NCI-H1048 (cell line): Measurements from ENCODE around the gene TRIO.

Experiments
- DNase-seq: peaks from one replicate; lab custom pipeline; 2025; lab: John Stamatoyannopoulos, UW

Gene TRIO

DNA sequence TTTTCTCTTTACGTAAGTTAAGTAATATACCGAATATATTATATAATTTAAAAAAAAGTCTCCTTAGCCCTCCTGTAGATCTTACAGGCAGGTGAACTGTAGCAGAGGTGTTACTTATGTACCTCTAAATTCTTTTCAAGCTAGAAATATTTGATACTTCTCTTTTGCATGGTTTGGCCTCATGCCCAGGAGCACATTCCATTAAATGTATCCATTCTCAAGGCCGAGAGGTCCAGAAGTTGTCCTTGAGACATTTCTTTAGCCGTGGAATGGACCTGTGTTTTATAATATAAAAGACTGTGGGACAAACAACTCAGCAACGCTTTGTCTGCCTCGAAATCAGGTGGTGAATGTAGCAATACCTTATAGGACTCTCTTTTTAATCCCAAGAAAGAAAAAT, 184.5 kb downstream of the TRIO start:
- no peak for DNase-seq

DNA sequence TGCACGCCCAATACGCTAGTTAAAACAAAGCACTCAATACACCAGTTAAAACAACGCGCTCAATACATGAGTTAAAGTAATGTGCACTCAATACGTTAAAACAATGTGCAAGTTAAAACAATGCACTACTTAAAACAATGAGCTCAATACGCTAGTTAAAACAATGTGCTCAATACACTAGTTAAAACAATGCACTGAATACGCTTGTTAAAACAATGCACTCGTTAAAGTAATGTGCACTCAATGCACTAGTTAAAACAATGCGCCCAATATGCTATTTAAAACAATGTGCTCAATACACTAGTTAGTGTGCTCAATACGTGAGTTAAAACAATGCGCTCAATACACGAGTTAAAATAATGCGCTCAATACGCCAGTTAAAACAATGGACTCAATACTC, 185.0 kb downstream of the TRIO start:
- no peak for DNase-seq

DNA sequence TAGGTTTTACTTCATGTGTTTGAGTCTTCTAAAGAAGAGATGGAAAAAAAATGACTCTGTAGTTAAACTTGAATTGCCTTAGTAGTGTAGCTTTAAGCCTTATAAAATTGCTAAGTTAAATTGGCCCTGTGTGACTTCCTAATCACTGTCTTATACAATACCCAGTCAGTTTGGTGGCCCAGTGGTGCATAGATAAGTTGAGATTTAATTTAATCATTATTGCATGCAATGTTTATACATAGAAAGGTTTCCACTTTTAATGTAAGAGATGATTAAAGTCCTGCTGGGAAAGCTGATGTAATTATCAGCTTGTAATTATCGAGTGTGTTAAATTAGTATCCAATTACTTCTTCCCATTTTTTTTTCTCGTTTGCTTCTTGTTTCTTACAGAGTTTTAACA, 187.1 kb downstream of the TRIO start:
- no peak for DNase-seq

DNA sequence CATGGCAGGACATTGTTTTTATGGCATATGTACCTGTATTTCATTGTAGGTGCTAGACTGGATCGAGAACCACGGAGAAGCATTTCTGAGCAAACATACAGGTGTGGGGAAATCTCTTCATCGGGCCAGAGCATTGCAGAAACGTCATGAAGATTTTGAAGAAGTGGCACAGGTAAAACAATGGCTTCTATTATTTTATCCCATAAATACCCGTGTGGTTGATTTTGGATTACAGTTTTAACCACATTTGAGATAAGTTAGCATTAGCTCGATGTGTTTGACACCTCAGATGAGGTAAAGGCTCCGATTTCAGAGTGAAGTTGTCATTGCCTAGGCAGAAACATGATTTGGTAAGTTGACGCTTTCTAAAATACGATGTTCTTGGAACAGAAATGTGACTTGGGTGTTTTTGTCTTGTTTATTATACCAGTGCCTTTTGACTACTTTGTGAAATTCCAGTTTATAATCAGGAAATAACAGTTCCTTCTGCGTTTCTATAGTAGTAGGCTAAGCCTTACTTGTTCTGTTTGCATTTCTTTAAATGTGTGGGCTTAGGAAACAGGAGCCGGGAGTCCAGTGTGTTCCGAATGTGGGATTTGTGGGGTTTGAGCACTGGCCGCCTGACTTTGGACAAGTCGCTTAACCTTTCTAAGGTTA, 187.7 kb downstream of the TRIO start:
- DNase-seq = no peak

DNA sequence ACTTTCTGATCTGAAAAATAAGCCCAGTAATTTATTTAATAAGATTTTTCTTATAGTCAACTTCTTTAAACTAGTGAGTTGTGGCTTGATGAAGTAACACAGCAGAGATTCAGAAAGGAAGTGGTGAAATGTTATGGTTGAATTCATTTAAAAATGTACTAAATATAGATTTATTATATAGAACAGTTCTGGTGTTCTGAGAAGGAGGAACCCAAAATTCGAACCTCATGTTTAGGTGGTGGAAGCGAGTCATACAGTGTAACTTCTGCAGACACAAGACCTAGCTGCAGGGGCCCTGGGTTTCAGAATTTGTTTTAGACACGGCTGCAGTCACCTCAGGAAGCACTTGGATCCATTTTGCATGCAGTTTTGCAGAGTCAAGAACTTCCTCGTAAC, 188.2 kb downstream of the TRIO start:
- no peak for DNase-seq

DNA sequence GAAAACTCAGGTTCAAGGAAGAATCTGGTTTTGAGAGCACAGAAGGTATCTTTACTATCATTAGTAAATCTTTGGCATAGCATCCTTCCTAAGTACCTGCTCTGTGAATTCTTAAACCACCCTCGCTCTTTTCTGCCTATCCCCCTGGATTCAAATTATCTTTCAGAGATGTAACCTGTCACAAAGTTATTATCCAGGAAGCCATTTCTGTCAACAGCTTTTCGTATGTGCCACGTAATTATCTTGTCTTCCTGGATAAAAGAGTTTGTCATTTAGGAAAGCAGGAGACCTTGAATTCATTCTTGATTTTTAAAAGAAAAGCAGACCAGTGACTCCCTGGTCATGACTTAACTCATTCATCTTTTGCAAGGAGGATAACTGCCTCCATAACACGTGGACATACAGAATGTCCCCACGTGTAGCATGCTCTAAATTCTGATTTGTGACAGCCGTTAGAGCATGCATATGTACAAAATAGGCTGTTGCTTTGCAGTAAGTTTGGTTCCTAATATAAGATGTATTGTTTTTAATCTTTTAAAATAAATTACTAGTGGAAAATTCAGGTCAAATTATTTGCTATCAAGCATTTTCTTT, 189.0 kb downstream of the TRIO start:
- DNase-seq = no peak

DNA sequence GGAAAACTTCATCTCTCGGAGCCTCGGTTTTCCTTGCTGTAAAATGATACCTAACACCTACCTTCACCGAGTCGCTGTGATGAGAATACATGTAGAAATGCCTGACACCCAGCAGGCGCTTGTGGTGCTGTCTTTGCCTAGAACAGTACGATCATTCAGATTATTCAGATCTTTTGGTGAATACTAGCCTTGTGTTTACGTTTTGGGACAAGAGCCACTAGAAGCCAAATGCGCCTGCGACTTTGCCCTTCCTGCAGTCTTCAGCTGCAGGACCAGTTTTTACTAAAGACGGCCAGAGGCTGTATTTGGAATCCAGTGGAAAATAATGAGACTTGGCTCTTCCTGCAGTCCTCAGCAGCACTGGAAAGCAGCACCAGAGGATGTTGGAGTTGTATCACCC, 189.6 kb downstream of the TRIO start:
- no peak for DNase-seq

DNA sequence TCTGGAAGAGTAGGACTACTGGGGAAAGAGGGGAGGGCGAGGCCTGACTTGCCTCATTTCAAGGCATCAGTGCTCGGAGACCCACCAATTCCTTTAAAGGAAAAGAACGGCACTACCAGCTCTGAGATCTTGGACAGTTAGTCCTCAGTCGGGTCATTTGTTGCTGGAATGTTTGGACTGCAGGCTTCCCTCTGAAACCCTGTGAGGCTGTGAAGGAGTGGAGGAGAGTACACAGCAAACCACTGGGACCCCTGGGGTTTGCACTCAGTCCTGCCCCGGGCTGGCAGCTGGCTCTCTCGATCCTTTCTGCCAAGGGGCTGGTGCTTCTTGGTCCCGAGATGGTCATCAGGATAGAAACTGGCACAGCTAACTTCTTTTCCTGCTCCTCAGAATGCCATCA, 194.5 kb downstream of the TRIO start:
- no peak for DNase-seq

DNA sequence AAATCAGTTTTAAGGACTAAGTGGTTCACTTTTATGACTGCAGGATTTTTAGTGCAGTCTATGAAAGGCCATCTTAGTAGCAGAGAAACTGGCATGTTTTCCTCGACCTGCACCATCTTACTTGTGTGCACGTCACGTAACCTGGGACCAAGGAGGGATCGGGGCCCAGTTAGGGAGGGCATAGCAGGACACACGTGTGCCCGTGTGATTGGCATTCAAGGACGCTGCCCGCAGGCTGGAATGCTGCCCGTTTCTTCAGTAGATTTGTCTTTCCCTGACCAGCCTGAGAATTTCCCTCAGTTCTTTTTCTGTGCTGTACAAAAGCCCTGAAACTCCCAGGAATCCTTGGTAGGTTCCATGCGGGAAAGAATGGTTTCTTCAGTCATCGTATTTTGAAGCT, 196.3 kb downstream of the TRIO start:
- no peak for DNase-seq

DNA sequence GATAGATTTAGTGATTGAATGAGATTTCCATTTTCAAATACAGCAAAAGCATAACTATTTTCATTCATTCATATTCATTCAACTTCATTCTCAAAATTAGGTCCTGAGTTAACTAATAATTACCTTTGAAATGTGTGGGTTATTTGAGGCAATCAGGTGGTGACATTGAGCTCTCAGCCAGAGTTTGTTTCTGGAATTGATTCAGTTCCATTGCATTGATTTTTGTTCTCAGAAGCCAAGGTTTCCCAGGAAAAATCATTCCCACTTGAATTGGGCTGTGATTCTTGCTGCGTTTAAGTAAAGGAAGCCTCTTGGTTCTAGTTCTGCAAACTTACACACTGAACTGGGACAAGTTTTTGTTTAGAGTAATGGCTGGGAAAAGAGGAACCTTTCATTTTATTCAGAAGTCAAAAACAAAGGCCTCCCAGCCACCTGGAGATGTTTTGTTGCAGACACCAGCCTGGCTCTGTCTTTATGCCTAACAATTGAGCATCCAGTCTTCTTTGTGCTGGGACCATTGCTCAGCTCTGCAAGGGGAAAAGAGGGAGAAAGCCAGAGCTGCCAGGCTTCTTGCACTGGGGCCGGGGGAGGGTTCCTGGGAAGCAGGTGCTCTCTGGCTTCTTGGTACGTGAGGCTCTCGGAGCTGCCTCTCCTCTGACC, 198.6 kb downstream of the TRIO start:
- no peak for DNase-seq

DNA sequence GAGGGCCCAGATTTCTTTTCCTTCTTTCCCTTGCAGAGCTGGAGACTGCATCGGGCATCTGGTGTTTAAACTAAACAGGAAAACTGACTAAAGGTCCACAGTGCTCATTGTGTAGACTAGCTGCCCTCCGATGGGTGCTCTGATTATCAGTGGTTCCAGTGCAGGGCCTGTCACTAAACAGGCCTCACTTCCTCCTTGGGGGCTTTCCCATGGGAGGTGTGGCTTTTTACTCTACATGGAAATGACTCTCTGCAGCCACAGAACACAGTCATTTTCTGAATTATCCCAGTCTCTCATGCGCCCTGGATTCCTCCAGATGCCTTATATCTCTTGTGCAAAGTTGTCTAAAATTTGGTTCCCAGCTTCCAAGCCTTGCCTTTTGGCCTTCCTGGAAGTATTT, 199.2 kb downstream of the TRIO start:
- no peak for DNase-seq

DNA sequence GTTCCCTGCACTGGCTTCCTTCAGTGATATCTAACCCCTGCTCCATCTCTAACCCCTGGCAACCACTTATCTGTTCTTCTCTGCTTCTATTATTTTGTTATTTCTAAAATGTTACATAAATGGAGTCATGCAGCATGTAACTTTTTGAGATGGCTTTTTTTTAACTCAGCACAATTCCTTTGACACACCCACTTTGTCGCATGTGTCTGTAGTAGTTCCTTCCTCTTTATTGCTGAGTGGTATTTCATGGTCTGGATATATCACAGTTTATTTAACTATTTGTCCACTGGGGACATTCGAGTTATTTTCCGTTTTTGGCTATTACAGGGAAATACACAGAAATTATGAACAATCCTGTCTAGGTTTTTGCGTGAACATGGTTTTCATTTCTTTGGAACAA, 200.2 kb downstream of the TRIO start:
- DNase-seq = no peak

DNA sequence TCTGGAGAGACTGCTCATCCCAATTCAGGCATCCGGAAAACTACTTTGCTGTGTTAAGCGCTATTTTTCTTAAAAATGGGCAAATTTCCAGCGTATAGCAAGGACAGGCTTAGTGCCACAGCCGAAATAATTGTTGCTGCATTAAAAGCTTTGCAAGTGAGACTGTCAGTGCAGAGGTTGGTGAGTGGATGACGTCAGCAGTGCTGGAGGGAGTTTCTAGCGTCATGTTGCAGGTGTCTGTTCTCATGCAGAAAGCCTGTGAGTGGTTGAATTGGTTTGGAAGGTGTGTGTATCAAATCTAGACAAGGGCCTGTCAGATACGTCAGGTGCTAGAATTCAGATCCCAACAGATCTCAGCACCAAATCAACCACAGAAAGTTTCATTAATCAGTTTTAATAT, 204.4 kb downstream of the TRIO start:
- no peak for DNase-seq

DNA sequence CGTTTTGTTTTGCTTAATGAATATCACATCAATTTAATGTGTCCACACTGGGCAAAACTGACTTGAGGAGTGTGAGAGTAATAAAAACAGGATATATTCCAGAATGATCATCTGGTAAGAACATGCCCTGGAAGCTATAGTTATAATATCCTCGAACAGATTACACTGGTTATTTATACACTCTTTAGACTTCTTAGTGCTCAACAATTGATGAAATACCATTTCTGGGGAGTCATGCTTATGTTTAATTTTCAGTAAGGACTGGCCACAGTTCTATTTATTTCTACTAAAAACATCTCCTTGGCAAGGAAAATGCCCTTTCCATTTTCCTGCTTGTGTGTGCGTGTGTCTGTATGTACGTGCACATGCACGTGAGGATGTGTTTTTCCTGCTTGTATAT, 205.0 kb downstream of the TRIO start:
- DNase-seq = no peak

DNA sequence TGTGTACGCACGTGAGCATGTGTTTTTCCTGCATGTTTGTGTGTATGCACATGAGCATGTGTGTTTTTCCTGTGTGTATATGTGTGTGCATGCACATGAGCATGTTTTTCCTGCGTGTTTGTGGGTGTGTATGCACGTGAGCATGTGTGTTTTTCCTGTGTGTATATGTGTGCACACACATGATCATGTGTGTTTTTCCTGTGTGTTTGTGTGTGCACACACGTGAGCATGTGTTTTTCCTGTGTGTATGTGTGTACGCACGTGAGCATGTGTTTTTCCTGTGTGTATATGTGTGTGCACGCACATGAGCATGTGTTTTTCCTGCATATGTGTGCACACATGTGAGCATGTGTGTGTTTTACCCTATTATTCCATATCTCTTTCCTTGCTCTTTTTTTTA, 205.9 kb downstream of the TRIO start:
- no peak for DNase-seq

DNA sequence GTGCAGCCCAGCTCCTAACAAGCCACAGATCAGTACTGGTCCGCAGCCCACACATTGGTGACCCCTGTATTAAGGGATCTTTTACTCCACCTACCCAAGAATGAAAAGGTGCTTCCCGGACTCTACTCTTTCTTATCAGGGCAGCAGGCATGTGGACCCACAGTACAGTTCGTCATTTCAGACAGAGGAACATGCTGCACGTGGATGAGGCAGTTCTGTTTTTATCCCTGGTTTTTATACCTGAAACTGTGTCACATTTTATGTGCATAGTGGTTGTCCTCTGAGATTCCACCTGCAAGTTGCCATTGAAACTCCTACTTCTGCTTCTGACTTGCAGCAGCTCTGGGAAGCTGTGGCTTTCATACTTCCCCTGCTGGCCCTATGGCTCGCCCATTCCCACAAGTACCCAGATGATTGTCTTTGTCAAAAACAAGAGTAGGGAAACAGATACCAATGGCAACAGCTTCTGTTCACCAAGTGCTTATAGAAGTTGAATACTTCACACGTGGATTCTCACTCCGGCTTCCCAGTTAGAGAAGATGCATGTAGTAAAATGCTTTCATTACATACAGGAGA, 208.0 kb downstream of the TRIO start:
- DNase-seq = no peak

DNA sequence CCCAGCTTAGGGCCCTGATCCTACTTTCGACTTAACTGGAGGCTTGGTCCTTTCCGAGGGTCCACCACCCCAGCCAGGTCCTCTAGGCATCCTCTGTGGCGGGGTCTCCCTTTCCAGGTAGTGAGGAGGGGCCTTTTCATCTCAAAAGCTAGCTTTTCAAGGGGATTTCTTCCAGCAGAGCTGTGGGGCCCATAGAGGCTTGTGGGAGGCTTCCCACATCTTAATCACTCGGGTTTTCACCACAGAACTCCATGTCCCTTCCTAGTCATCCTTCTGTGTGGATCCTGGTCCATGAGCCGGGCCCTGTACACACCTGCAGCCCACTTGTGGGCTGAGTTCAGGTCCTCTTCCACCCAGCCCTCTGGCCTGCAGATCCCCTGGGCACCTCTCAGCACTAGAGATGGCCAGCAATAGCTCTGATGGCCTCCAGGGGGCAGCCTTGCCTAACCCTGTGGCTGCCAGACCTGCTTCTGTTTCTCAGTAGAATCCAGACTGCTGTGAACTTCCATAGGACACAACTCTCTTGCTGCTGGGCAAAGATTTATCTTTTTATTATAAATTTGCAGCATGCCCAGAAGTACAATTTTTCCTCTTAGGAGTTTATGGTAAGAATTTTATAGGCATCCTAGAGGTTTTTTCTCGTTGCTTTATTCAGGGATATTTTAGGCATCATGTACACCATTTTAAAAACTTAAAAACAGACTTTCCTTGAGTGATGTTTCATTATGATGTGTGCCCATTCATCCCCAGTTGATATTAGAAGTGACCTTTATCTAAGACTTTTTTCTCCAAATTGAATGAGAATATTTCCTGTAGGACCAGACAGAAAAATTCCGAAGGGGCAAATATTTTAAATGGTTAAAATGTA, 208.9 kb downstream of the TRIO start:
- DNase-seq = peak; percentile 22

DNA sequence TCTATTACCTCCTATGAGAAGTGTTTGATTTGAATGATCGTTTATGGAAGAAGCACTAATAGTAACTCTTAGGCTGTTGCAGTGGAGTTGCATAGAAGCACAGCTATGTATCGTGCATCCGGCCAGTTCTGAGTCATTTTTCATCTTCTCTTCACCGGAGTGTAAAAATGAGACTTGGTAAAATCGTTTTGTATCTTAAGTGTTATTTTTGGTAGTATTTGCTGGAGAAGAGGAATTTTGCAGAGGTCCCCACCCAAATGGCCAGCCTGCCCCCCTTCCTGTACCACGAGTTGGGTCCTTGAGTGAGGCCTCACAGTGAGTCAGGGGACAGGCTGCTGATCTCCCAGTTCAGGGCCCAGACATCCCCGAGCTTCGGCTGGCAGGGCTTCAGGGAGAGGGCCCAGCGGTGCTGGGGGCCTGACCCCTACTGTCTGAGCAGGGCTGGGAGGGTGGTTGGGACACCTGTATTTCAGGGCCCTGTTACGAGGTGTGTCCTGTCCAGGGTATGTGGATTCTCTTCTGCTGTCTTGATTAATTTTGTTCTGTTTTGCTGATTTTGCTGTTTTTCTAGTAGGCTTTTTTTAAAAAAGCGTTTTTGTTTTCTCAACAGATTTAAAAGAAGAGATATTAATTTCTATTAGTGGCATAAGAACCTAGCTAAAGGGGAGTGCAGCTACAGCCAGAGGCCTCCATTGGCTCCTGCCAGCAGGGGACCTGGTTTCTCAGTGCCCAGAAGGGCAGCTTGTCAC, 210.8 kb downstream of the TRIO start:
- DNase-seq = no peak

DNA sequence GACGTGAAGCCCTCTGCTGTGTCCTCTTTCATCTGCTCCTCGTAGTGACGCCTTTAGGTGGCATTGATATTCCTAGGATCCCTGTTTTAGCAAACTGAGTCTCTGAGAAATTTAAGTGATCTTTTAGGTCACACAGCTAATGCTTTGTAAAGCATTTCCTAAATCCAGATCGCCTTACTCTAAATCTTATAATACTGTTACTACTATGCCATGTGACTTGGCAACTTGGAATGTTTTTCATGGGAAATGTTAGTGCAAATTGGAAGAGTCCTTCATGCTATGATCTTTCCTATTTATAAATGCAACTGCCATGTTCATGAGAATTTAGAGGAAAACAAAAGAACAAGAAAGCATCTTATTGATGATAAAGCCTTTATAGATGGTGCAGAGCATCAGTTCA, 212.2 kb downstream of the TRIO start:
- DNase-seq = no peak

DNA sequence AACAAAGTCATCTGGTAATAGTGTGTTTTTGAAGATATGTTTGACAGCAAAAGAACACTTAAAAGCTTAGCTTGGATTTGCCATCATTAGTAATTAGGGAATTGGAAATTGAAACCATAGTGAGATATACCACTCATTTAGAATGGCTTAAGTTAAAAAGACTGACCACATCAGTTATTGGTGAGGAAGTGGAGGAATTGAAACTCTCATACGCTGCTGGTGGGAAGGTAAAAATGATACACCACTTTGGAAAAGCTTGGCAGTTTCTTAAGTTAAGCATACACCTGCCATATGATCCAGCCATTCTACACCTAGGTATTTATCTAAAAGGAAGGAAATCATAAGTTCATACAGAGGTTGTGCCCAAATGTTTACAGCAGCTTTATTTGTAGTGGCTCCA, 213.2 kb downstream of the TRIO start:
- DNase-seq = no peak

DNA sequence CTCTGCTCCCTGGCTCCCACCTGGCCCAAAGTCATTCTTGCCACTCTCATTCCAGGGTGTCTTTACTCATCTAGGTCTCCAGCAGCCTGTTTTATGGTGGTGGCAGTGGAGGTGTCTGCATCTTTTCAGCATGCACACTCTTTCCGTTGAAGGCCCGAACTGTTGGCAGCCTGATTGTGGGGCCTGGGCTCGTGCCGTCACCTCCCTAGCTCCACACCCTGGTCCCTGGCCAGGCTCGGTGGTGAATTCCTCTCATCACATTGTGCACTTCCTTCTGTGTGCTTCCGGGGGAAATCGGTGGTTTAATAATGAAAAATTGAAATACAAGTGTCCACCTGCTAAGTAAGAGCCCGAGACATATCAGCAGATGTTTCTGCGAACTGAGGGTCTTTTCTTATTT, 214.3 kb downstream of the TRIO start:
- no peak for DNase-seq

DNA sequence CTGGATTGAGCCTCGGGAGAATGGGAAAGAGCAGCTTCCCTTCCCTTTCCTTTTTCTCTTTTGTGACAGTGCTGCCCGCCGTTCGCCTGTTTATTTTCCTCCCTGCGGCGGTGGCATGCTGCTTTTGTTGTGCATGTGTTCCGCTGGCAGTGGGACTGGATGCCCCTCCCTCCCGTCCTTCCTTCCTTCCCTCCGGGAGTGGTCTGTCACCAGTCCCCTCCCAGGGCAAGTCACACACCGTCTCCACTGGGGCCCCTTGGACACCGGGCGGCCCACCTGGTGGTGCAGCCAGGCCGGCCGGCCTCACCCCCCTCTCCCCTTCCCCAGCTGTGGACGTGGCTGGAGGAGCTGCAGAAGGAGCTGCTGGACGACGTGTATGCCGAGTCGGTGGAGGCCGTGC, 214.7 kb downstream of the TRIO start:
- DNase-seq = no peak
